Keratinocyte (primary cell): ENCODE results near the gene RNASE13. TPM values are rescaled to one million over a fixed set of nuclear protein-coding genes. Genes with fewer than 3 reads are reported as not detected.

Source experiments
- DNase-seq: peaks from one replicate; pipeline ENCODE4 v3.0.0-alpha.2; 2011; ENCODE audit warnings: low read depth, missing footprints, low spot score
- FAIRE-seq: peaks from 2 replicates; lab custom pipeline; 2011; peaks lifted over from hg19 to GRCh38; lab: Jason Lieb, UNC
- H2AFZ ChIP-seq: 2 replicates; pipeline ENCODE4 v1.6.0; 2012; ENCODE audit warnings: low read length, control low read depth, inconsistent platforms; ENCODE audit not compliant: control insufficient read depth
- H3K27ac ChIP-seq: 2 replicates; pipeline ENCODE4 v1.5.1; 2011; ENCODE audit warnings: low read length; ENCODE audit not compliant: control insufficient read depth, insufficient read depth
- H3K27me3 ChIP-seq: 3 replicates; pipeline ENCODE4 v1.6.0; 2011; ENCODE audit warnings: low read length; ENCODE audit not compliant: control insufficient read depth, insufficient read depth; ENCODE audit errors: extremely low read depth
- H3K36me3 ChIP-seq, 2 experiments: 2 replicates in 1 of 2; 3 replicates in 1 of 2; pipeline ENCODE4 v1.5.1; 2011; ENCODE audit warnings: low read length in 2 of 2, mild to moderate bottlenecking in 1 of 2; ENCODE audit not compliant: control insufficient read depth in 2 of 2, insufficient read depth in 2 of 2; ENCODE audit errors: extremely low read depth in 1 of 2
- H3K4me1 ChIP-seq: 3 replicates; pipeline ENCODE4 v1.5.1; 2011; ENCODE audit warnings: low read length; ENCODE audit not compliant: control insufficient read depth, insufficient read depth; ENCODE audit errors: extremely low read depth
- H3K4me2 ChIP-seq: 3 replicates; pipeline ENCODE4 v1.6.0; 2011; ENCODE audit warnings: low read depth, low read length; ENCODE audit not compliant: control insufficient read depth, insufficient read depth; ENCODE audit errors: extremely low read depth
- H3K4me3 ChIP-seq, 3 experiments: fragments of 200-600 bp in 1 of 3; sonication (generic) in 1 of 3; 2 replicates in 2 of 3; 3 replicates in 1 of 3; pipeline ENCODE4 v1.5.1; 2011 to 2016; ENCODE audit warnings: low read length in 3 of 3, mild to moderate bottlenecking in 3 of 3, control low read depth in 2 of 3, inconsistent platforms in 1 of 3, low read depth in 1 of 3, mixed read lengths in 1 of 3, mixed run types in 1 of 3, moderate library complexity in 1 of 3; ENCODE audit not compliant: control insufficient read depth in 2 of 3, insufficient read depth in 2 of 3; ENCODE audit errors: extremely low read depth in 1 of 3
- H3K79me2 ChIP-seq: 2 replicates; pipeline ENCODE4 v1.6.0; 2012; ENCODE audit warnings: low read length; ENCODE audit not compliant: control insufficient read depth, insufficient read depth
- H3K9ac ChIP-seq: 3 replicates; pipeline ENCODE4 v1.6.0; 2011; ENCODE audit warnings: low read length; ENCODE audit not compliant: control insufficient read depth, insufficient read depth; ENCODE audit errors: extremely low read depth
- H3K9me1 ChIP-seq: 3 replicates; pipeline ENCODE4 v1.6.0; 2011; ENCODE audit warnings: low read length; ENCODE audit not compliant: control insufficient read depth, insufficient read depth; ENCODE audit errors: extremely low read depth
- H3K9me3 ChIP-seq: 2 replicates; pipeline ENCODE4 v1.5.1; 2012; ENCODE audit warnings: low read depth, low read length; ENCODE audit not compliant: control insufficient read depth
- H4K20me1 ChIP-seq: 3 replicates; pipeline ENCODE4 v1.6.0; 2011; ENCODE audit warnings: low read length; ENCODE audit not compliant: control insufficient read depth, insufficient read depth; ENCODE audit errors: extremely low read depth
- CTCF ChIP-seq, 3 experiments: IDR thresholded peaks in 1 of 3; conservative IDR thresholded peaks in 1 of 3; optimal IDR thresholded peaks in 1 of 3; 2 replicates in 2 of 3; 3 replicates in 1 of 3; pipeline versions ENCODE3 to v1.5.1; 2011; ENCODE audit warnings: low read length in 3 of 3, mild to moderate bottlenecking in 3 of 3, moderate library complexity in 2 of 3, control low read depth in 1 of 3, inconsistent platforms in 1 of 3; ENCODE audit not compliant: insufficient read depth in 2 of 3; ENCODE audit errors: extremely low read depth in 1 of 3
- EZH2 ChIP-seq: IDR thresholded peaks from one replicate; pipeline ENCODE4 v1.6.1; 2012; ENCODE audit warnings: inconsistent platforms, mild to moderate bottlenecking, low read length, moderate library complexity
- dilution Hi-C: fragments of 300-500 bp; cut with MboI; formaldehyde crosslinking; loops from one replicate; pipeline ENCODE4 v1.7.0; 2020; ENCODE audit warnings: low sequenced_read_pairs; ENCODE audit not compliant: extremely low pct_ligation_motif_present
- polyA plus RNA-seq, 5 experiments: library from polyadenylated mRNA; depleted of rRNA in 3 of 5; stranded (reverse) in 3 of 5; stranded (forward) in 1 of 5; unstranded in 1 of 5; fragments of >200 nt; gene quantifications; 1 replicate in 1 of 5; 2 replicates in 3 of 5; 3 replicates in 1 of 5; pipeline versions ENCODE4 v1.2.1 to v1.2.3, GENCODE V29; 2011 to 2012; ENCODE audit warnings: missing spikeins in 2 of 5, low read depth in 1 of 5, low replicate concordance in 1 of 5

The RNASE13 gene
- polyA plus RNA-seq, 1 donor (not counting 4 experiments of a cell fraction or from before 2014, with no cell fraction given), result not detected

- Histone ChIP-seq H3K4me2 (no peak overlapping the region), H3K9me1 (no peaks in the 10 kb centered on the region), H3K79me2 (no peaks in the 10 kb centered on the region), H3K4me3 (no peak overlapping the region), H3K27ac (no peak overlapping the region), H3K4me1 (peaks cover 5% of the 10 kb centered on the region), H4K20me1 (no peaks in the 10 kb centered on the region), H3K36me3 (no peaks in the 10 kb centered on the region), H2AFZ (no peak overlapping the region), H3K27me3 (no peaks in the 10 kb centered on the region), H3K9me3 (no peaks in the 10 kb centered on the region), H3K9ac (no peak overlapping the region)
- dilution Hi-C loops, result no loop called here
- no peak for TF ChIP-seq EZH2
- TF ChIP-seq CTCF (optimal IDR thresholded peaks at IDR 0.05 in 1 of 3, IDR thresholded peaks at IDR 0.05 in 1 of 3, conservative IDR thresholded peaks at IDR 0.05 in 1 of 3; ENCODE audit: extremely low read depth in 1 of 3, insufficient read depth in 2 of 3, low read length in 3 of 3), result no peak
- FAIRE-seq (no peak), DNase-seq (no peak)
These were observed 24.3 kb upstream of the RNASE13 start for GRCh38 chr14:21058903-21059302.

GRCh38 chr14:21057803-21058675 is 23.4 kb upstream of the RNASE13 start, which contains the start of gene RNASE8:
Gene RNASE8 (plus strand): TSS chr14:21057822. CDS start chr14:21057893, 71 bp downstream.
- H3K9me3 ChIP-seq, result no peaks in the 10 kb centered on the region
- FAIRE-seq (no peak), DNase-seq (no peak)
- no peak within 1 kb of the TSS for H3K27ac ChIP-seq
- dilution Hi-C loops, result no loop called here
- TF ChIP-seq EZH2, result no peak
- no peak for TF ChIP-seq CTCF (optimal IDR thresholded peaks at IDR 0.05 in 1 of 3, IDR thresholded peaks at IDR 0.05 in 1 of 3, conservative IDR thresholded peaks at IDR 0.05 in 1 of 3; ENCODE audit: extremely low read depth in 1 of 3, insufficient read depth in 2 of 3, low read length in 3 of 3)
- H4K20me1 ChIP-seq, result no peaks in the 10 kb centered on the region
- H3K9me1 ChIP-seq, result no peaks in the 10 kb centered on the region
- no peaks in the 10 kb centered on the region for H3K4me1 ChIP-seq
- H3K4me3 ChIP-seq, result no peak within 1 kb of the TSS
- no peaks in the 10 kb centered on the region for H3K36me3 ChIP-seq
- H2AFZ ChIP-seq, result no peak within 1 kb of the TSS
- no peak within 1 kb of the TSS for H3K4me2 ChIP-seq
- no peak within 1 kb of the TSS for H3K9ac ChIP-seq
- no peaks in the 10 kb centered on the region for H3K27me3 ChIP-seq
- no peaks in the 10 kb centered on the region for H3K79me2 ChIP-seq
